HG02571 (cell line): ENCODE measurements around the gene PKN2.

Experiments
- ATAC-seq: cut with Tn5 transposase; IDR thresholded peaks from one replicate; pipeline ENCODE4 v1.9.1; 2021; ENCODE audit warnings: mild to moderate bottlenecking, moderate library complexity; ENCODE audit not compliant: unreplicated experiment

PKN2 gene

DNA sequence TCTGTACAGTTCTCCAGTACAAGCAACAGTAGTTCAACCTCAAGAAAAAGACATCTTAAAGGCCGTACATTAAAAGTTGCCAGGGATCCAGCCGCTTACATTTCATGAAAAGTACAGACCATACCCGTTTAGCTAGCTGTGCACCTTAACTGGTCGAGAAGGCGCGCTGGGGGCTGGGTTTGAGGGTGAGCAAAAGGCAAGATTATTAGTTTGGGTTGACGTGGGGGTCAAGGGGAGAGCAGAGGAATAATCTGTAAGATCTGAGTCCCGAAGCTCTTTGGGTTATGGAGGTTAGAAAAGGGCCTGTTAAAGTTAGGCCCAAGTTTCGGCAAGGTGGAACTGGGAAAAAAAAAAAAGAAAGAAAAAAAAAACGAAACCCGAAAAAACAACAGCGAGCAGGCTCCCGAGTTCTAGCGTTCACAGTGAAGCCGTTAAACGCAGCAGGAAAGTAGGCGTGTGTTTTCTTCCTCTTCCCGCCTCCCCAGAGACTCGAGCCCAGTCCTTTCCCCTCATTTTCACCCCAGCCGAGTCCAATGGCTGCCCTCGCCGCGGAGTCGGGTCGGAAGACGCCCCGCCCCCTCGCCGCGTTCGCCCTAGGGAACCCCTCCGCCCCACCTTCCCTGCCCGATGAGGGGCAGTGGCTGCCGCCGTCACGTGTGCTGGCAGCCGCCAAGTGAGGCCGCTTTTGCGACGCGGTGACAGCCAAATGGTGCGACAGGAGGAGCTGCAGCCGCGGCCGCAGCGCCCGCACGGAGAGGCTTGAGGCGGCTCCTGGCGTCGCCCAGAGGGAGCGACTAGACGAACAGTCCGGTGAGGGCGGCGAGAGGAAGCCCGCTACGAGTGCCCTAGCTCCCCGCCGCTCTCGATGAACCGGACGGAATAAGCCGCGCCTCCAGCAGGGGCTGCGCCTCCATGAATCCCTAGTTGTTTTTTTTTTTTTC is at the start of gene PKN2:
Gene PKN2, plus strand, starts transcription at position 733 of the 941 bp plus-strand sequence. CDS start 308 bp downstream, outside the sequence.
- peak; percentile 91 for ATAC-seq

GRCh38 chr1:88634538-88634937 is 49.5 kb upstream of the PKN2 start:
- no peak for ATAC-seq

DNA sequence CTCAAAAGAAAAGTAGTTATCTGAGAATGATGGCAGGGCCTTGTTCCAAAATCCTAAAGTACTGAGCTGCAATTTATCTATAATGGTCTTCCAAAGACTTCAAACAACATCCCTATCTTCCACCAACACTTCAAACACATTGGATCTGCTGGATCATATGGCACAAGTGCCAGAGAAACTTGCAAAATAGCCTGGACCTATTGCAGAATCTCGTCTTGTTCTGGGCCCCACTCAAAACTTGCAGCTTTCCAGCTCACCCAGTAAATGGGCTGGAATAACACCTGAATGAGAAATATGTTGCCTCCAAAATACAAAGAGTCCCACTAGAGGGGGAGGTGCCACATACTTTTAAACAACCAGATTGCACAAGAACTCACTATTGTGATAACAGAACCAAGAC is 44.0 kb upstream of the PKN2 start:
- ATAC-seq = no peak

GRCh38 chr1:88645886-88646285 is 38.2 kb upstream of the PKN2 start:
- no peak for ATAC-seq

DNA sequence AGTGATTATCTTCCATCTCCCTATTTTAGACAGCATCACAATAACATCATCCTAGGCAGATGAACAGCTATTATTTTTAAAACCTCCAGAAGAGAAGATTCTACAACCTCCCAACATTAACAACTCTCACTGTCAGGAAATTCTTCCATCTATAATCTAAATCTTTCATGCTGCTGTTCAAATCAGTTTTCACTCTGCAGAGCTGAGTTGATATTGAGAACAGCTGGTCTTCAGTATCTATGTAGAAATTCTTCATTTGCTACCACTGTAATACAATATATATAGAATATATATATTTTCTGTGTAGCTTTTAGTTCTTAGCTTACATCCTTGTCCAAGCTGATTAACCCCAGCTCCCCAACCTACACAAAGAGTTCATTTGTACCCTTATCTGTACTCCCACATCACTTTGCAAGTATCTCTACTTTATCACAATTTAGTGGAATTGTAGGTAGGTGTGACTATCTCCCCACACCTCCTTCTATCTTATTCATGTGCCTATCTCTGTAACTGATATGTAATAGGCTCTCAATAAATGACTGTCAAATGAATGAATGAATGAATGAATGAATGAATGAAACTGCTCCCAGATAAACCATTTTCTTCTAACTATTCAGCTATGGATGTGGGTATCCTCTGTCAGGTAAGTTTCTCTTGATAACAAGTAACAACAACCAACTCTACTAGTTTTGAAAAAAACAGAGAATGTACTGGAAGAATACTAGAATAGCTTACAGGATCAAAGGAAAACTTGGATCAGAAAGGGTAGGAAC is 37.4 kb upstream of the PKN2 start:
- no peak for ATAC-seq

GRCh38 chr1:88647249-88647645 is 36.8 kb upstream of the PKN2 start:
- ATAC-seq = no peak

DNA sequence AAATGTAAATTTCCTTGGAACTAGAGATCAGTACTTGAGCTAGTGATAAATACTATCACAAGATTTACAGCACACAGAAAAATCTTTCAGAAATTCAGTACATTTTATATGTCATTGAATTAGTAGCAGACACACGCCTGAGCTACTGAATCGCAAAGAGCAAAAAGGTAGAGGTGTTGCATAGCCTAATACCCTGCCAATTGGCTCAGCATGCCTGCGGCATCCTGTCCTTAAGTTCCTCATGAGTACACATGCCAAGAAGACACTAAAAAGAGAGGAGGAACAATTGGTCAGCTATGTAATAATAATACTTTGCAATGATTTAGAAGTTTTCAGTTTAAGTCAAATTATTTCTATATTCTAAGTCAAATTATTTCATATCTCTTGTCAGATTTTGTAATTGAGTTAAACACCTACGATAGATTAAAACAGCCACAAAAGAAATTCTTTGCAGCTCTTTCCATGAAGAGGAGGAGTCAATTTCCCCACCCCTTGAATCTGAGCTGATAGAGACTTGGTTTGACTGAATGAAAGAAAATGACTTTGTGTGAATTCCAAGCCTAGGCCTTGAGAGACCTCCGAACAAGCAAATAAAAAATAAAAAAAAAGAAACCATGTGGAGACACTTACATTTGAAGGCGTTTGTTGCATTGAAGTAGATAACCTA is 36.2 kb upstream of the PKN2 start:
- no peak for ATAC-seq

DNA sequence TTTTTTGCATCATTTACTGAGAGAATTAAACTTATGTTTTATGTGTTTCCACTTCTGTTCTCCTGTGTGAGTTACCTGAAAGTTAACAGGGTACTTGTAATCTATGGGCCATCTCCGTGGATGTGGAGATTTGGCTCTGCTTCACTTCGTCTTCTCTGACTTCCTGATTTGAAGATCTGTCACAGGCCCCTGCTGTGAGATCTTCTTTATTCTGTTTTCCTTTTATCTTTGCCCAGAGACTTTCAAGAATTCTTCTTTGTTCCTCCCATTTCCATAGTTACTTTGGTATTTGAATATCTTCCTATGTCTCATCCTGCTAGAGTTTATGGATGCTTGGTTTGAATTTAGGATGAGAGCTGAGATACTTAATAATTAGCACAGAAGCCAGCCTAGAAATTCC is 35.4 kb upstream of the PKN2 start:
- ATAC-seq = no peak

- ATAC-seq = no peak
Measured at GRCh38 chr1:88649932-88650331, 34.1 kb upstream of the PKN2 start.

- no peak for ATAC-seq
Measured at GRCh38 chr1:88650676-88651418, 33.2 kb upstream of the PKN2 start.

- ATAC-seq = no peak
Measured at GRCh38 chr1:88655140-88655539, 28.9 kb upstream of the PKN2 start.

DNA sequence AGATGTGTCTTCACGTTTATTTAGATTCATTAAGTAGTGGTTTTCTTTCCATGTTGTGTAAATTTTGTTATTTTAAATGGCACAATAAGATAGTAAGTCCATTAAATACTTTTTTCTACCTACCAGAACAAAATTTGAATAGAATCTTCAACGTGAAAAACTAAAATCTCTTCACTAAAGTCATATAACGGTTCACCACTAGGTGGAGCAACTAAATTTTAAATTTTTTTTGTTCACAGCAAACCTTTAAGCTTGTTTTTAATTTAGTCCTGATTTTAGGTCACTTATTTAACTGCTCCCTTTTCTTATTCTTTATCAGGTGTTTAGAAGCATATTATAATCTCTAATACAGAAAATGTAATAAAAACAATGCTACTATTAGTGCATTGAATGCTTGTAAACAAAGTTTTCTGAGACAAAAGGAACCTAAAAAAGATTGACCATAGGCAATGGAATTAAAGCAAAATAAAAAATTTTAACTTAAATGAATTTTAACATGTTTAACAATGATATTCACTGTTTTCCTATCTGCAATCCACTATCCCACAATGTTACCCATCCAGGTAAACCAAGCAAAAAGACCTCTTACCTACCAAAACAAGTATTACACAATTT is 28.3 kb upstream of the PKN2 start:
- ATAC-seq = no peak

- no peak for ATAC-seq
Measured at GRCh38 chr1:88658419-88658818, 25.7 kb upstream of the PKN2 start.

DNA sequence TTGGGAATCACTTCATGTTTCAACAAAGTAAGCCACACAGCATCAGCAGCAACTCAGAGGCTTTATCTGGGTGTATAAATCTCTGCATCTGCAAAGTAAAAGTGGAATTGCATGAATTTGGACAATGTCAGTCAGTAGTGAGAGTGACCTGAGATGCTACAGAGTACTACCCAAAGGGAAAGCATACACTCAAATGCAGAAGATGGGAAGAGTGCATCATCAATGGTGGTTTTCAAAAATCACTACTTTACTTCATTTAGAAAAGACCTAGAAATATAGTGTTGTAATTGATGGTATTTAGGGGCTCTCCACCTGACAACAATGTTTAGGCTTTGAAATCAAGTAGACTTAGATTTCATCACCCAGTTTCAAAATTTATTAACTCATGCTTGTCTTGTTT is 24.5 kb upstream of the PKN2 start:
- ATAC-seq = no peak

- no peak for ATAC-seq
Measured at GRCh38 chr1:88661188-88661587, 22.9 kb upstream of the PKN2 start.

GRCh38 chr1:88661951-88662699 is 21.9 kb upstream of the PKN2 start:
- ATAC-seq = no peak

GRCh38 chr1:88662723-88663122 is 21.4 kb upstream of the PKN2 start:
- ATAC-seq = no peak

DNA sequence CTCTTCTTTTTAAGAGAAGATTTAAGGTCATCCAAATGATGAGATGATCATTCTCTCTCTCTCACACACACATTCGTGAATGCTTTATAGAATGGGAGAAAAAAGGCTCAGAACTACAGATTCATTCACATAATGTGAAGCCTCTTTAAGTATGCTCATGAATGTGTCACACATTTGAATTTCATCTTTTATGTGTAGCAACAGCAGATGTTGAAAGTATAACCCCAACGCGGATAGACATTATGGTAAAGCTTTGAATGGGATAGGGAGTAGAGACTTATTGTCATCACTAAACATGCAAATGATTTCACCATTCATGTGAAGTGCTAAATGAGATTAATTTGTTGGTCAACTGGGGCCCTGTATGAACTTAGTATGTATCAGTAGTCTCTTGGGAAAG is 15.7 kb upstream of the PKN2 start:
- ATAC-seq = no peak

DNA sequence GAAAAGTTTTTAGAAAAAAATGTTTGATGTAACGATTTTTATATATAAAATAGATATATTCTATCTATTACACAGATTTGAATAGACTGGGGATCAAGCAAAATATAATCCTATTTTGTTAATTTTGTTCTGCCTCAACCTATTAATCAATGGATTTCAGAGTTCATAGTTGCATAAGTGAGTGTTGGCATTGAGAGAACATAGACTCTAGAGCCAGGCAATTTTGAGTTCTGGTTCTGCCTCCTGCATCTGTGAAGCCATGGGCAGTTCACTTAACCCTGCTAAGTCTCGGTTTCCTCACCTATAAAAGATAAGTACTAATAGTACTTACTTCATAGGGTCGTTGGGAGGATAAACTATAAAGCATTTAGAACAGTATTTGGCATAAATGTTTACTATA is 13.6 kb upstream of the PKN2 start:
- ATAC-seq = no peak

- ATAC-seq = no peak
Measured at GRCh38 chr1:88673446-88673845, 10.6 kb upstream of the PKN2 start.
